OCI-LY1 (cell line): Measurements from ENCODE around the gene C19orf44.
"Not testable (repeated sequence)": the region's sequence is repeated elsewhere in the genome, so short reads cannot be mapped to it uniquely, and the experiment has no call there.

Experiments used
- H2AFZ ChIP-seq: fragments of 200-600 bp; sonication (generic), shearing (Covaris generic); 2 replicates; pipeline ENCODE4 v1.6.0; 2014; ENCODE audit warnings: antibody characterized with exemption, mild to moderate bottlenecking, low read length
- H3F3A ChIP-seq: fragments of 200-600 bp; sonication (generic), shearing (Covaris generic); 2 replicates; pipeline ENCODE4 v1.6.0; 2014; ENCODE audit warnings: mild to moderate bottlenecking, antibody characterized with exemption, low read length, moderate library complexity; ENCODE audit not compliant: insufficient read depth
- H3K27ac ChIP-seq: fragments of 200-600 bp; sonication (generic); 2 replicates; pipeline ENCODE4 v1.5.1; 2014; ENCODE audit warnings: low read length, mixed run types, mild to moderate bottlenecking, low read depth; ENCODE audit not compliant: poor library complexity, severe bottlenecking
- H3K27me3 ChIP-seq: fragments of 200-600 bp; sonication (generic); 2 replicates; pipeline ENCODE4 v1.6.0; 2014; ENCODE audit warnings: antibody characterized with exemption, mild to moderate bottlenecking, low read length, moderate library complexity; ENCODE audit not compliant: insufficient read depth
- H3K36me3 ChIP-seq: fragments of 200-600 bp; sonication (generic); 2 replicates; pipeline ENCODE4 v1.6.1; 2014; ENCODE audit warnings: mild to moderate bottlenecking, antibody characterized with exemption, low read length, moderate library complexity, mixed read lengths; ENCODE audit not compliant: insufficient read depth
- H3K4me1 ChIP-seq: fragments of 200-600 bp; sonication (generic); 2 replicates; pipeline ENCODE4 v1.5.1; 2014; ENCODE audit warnings: mild to moderate bottlenecking, low read length, moderate library complexity; ENCODE audit not compliant: insufficient read depth, severe bottlenecking
- H3K4me2 ChIP-seq: fragments of 200-600 bp; sonication (generic), shearing (Covaris generic); 2 replicates; pipeline ENCODE4 v1.6.1; 2014; ENCODE audit warnings: low read length
- H3K4me3 ChIP-seq: fragments of 200-600 bp; sonication (generic); 2 replicates; pipeline ENCODE4 v1.5.1; 2014; ENCODE audit warnings: low read length, low read depth, mild to moderate bottlenecking, mixed read lengths; ENCODE audit not compliant: poor library complexity, severe bottlenecking
- H3K79me2 ChIP-seq: fragments of 200-600 bp; shearing (Covaris generic); 2 replicates; pipeline ENCODE4 v1.6.1; 2016; ENCODE audit warnings: mixed run types, low read length, mixed read lengths; ENCODE audit not compliant: insufficient read depth
- H3K9ac ChIP-seq: fragments of 200-600 bp; sonication (generic), shearing (Covaris generic); 2 replicates; pipeline ENCODE4 v1.6.1; 2014; ENCODE audit warnings: mild to moderate bottlenecking, low read length, mixed read lengths
- H3K9me2 ChIP-seq: fragments of 200-600 bp; sonication (generic), shearing (Covaris generic); 2 replicates; pipeline ENCODE4 v1.6.1; 2014; ENCODE audit warnings: low read depth, mild to moderate bottlenecking, low read length, mixed read lengths
- H3K9me3 ChIP-seq: fragments of 200-600 bp; shearing (Covaris generic); 2 replicates; pipeline ENCODE4 v1.6.1; 2014; ENCODE audit warnings: low read length, mixed read lengths
- H4K20me1 ChIP-seq: fragments of 200-600 bp; sonication (generic), shearing (Covaris generic); 2 replicates; pipeline ENCODE4 v1.6.0; 2016; ENCODE audit warnings: mild to moderate bottlenecking, low read length; ENCODE audit not compliant: insufficient read depth
- CTCF ChIP-seq: fragments of 200-600 bp; sonication (generic), shearing (Covaris generic); IDR thresholded peaks from 2 replicates; pipeline ENCODE4 v1.5.1; 2017; ENCODE audit warnings: mild to moderate bottlenecking, antibody characterized with exemption, low read length, moderate library complexity, mixed read lengths
- EZH2 ChIP-seq: fragments of 200-600 bp; sonication (generic), shearing (Covaris generic); IDR thresholded peaks from 2 replicates; pipeline ENCODE4 v1.8.0; 2017; ENCODE audit warnings: borderline replicate concordance, mixed run types, mild to moderate bottlenecking, antibody characterized with exemption, low read length, moderate library complexity, mixed read lengths

Gene C19orf44

GRCh38 chr19:16506961-16507360 lies 10.8 kb downstream of the C19orf44 start:
- no peaks in the 10 kb centered on the region for H4K20me1 ChIP-seq

GRCh38 chr19:16508546-16508945 lies 12.4 kb downstream of the C19orf44 start:
- H3K36me3 ChIP-seq = peaks cover 52% of the 10 kb centered on the region
- TF ChIP-seq CTCF = no peak
- no peak overlapping the region for H2AFZ ChIP-seq
- H3K4me2 ChIP-seq = no peak overlapping the region
- no peak overlapping the region for H3K4me3 ChIP-seq
- no peaks in the 10 kb centered on the region for H3K27me3 ChIP-seq
- H3K27ac ChIP-seq = no peak overlapping the region
- no peaks in the 10 kb centered on the region for H3F3A ChIP-seq
- H4K20me1 ChIP-seq = no peaks in the 10 kb centered on the region
- no peaks in the 10 kb centered on the region for H3K79me2 ChIP-seq
- H3K9me3 ChIP-seq = no peaks in the 10 kb centered on the region
- no peaks in the 10 kb centered on the region for H3K4me1 ChIP-seq
- H3K9ac ChIP-seq = no peak overlapping the region
- H3K9me2 ChIP-seq = no peaks in the 10 kb centered on the region

More at GRCh38 chr19:16506961-16507360, 10.8 kb downstream of the C19orf44 start:
- Histone ChIP-seq H2AFZ (no peak overlapping the region), H3K36me3 (peaks cover 52% of the 10 kb centered on the region), H3K79me2 (no peaks in the 10 kb centered on the region), H3K27ac (no peak overlapping the region), H3K4me3 (no peak overlapping the region), H3K9ac (no peak overlapping the region), H3K9me3 (no peaks in the 10 kb centered on the region), H3F3A (no peaks in the 10 kb centered on the region), H3K4me1 (no peaks in the 10 kb centered on the region), H3K4me2 (no peak overlapping the region), H3K9me2 (no peaks in the 10 kb centered on the region), H3K27me3 (no peaks in the 10 kb centered on the region)
- TF ChIP-seq EZH2 (no peak), CTCF (no peak)

GRCh38 chr19:16509141-16510061 lies 13.2 kb downstream of the C19orf44 start:
- H3K9me2 ChIP-seq = no peaks in the 10 kb centered on the region
- H3K9ac ChIP-seq = no peak overlapping the region
- no peak overlapping the region for H2AFZ ChIP-seq
- TF ChIP-seq EZH2 (no peak), CTCF (no peak)
- no peaks in the 10 kb centered on the region for H3K79me2 ChIP-seq
- H3F3A ChIP-seq = no peaks in the 10 kb centered on the region
- H3K4me2 ChIP-seq = no peak overlapping the region
- H3K36me3 ChIP-seq = peaks cover 46% of the 10 kb centered on the region
- no peak overlapping the region for H3K4me3 ChIP-seq
- H3K27me3 ChIP-seq = no peaks in the 10 kb centered on the region
- no peaks in the 10 kb centered on the region for H3K4me1 ChIP-seq
- H3K9me3 ChIP-seq = no peaks in the 10 kb centered on the region
- H3K27ac ChIP-seq = no peak overlapping the region
- H4K20me1 ChIP-seq = no peaks in the 10 kb centered on the region

- not testable (repeated sequence) for H2AFZ ChIP-seq, H3K27ac ChIP-seq, H4K20me1 ChIP-seq, H3K9me3 ChIP-seq, H3K9ac ChIP-seq, H3K79me2 ChIP-seq, H3K27me3 ChIP-seq, H3K4me2 ChIP-seq, H3K4me1 ChIP-seq, H3K4me3 ChIP-seq, H3K9me2 ChIP-seq, H3F3A ChIP-seq
- peaks cover 52% of the 10 kb centered on the region for H3K36me3 ChIP-seq
Measured at GRCh38 chr19:16512611-16513010, 16.4 kb downstream of the C19orf44 start.
